MG63 (cell line): ENCODE results near the gene UCK1. TPM values are rescaled to one million over a fixed set of nuclear protein-coding genes. Genes with fewer than 3 reads are reported as not detected.

Experiments used
- DNase-seq: peaks from one replicate; pipeline ENCODE4 v3.0.0-alpha.2; 2020
- H3K27me3 ChIP-seq: fragments of 250-450 bp; sonication (Bioruptor Pico); 2 replicates; pipeline ENCODE4 v1.5.1; 2020; ENCODE audit warnings: mild to moderate bottlenecking, moderate library complexity
- H3K36me3 ChIP-seq: fragments of 250-450 bp; sonication (Bioruptor Pico); 2 replicates; pipeline ENCODE4 v1.5.1; 2020; ENCODE audit warnings: mild to moderate bottlenecking, moderate library complexity
- H3K4me3 ChIP-seq: fragments of 250-450 bp; sonication (Bioruptor Pico); 2 replicates; pipeline ENCODE4 v1.5.1; 2020; ENCODE audit warnings: mild to moderate bottlenecking, moderate library complexity
- H3K9me3 ChIP-seq: fragments of 250-450 bp; sonication (Bioruptor Pico); 2 replicates; pipeline ENCODE4 v1.5.1; 2020; ENCODE audit warnings: mild to moderate bottlenecking, moderate library complexity
- total RNA-seq: library from RNA; depleted of rRNA; stranded (reverse); fragments of >200 nt; shearing (Covaris generic); gene quantifications from 2 replicates; pipeline ENCODE4 v1.2.3, GENCODE V29; 2014; ENCODE audit warnings: low replicate concordance

Gene UCK1
- total RNA-seq, 1 experiment from 2014 or later: 19.3 TPM

- Histone ChIP-seq H3K4me3 (no peak overlapping the region), H3K27me3 (no peaks in the 10 kb centered on the region), H3K9me3 (no peaks in the 10 kb centered on the region), H3K36me3 (peaks cover 90% of the 10 kb centered on the region)
- no peak for DNase-seq
Measured at GRCh38 chr9:131487621-131488031, 43.4 kb downstream of the UCK1 start.

DNA sequence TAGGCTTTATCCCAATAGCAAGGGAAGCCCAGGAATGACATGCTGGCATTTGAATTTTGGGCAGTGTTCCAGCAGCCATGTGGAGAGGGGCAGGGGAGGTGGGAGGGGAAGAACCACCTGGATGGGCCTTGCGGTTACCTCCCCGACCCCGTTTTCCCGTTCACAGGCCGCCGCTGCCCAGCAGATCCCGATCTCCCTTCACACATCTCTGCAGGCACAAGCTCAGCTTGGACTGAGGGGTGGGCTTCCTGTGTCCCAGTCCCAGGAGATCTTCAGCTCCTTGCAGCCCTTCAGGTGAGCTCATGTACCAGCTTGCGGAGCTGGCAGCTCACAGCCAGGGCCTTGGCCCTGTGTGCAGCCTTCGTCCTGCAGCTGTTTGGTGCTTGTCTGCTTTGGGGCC, 44.1 kb downstream of the UCK1 start:
- no peak overlapping the region for H3K4me3 ChIP-seq
- H3K36me3 ChIP-seq: peaks cover 90% of the 10 kb centered on the region
- no peaks in the 10 kb centered on the region for H3K27me3 ChIP-seq

DNA sequence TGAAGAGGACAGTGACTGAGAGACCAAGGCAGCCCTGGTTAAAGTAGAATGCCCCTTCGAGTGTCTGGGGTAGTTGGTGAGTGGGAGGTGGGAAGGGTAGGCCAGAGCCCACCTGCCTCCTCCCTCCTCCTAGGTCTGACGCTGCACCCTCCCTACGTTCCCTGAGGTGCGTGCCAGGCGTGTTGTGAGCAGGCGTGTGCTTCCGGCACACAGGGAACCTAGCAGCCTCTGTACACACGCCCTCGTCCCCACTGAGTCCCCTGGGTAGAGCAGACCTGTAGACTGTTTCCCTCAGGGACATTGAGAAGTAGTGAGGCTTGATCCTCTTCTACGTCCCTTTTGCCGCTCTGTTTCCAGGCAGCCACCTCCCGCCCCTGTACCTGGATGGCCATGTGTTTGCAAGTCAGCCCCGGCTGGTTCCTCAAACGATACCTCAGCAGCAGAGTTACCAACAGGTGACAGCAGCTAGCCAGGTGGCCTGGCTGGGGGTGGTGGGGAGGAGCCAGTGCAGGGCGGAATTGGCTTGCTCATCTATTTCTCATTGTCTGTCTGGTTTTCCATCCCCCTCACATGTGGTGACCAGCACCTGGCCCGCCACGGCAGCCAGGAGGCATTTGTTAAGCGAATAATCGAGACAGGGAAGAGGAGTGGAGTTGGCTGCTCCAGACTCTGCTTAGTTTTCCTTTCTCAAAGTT, 45.2 kb downstream of the UCK1 start:
- Histone ChIP-seq H3K27me3 (no peaks in the 10 kb centered on the region), H3K4me3 (no peak overlapping the region), H3K9me3 (no peaks in the 10 kb centered on the region), H3K36me3 (peaks cover 87% of the 10 kb centered on the region)
- DNase-seq: no peak

More for the DNA sequence above, 44.1 kb downstream of the UCK1 start:
- DNase-seq: no peak
- no peaks in the 10 kb centered on the region for H3K9me3 ChIP-seq

GRCh38 chr9:131485206-131485605, 45.9 kb downstream of the UCK1 start:
- Histone ChIP-seq H3K9me3 (no peaks in the 10 kb centered on the region), H3K36me3 (peaks cover 86% of the 10 kb centered on the region), H3K4me3 (no peak overlapping the region), H3K27me3 (no peaks in the 10 kb centered on the region)
- DNase-seq: no peak

DNA sequence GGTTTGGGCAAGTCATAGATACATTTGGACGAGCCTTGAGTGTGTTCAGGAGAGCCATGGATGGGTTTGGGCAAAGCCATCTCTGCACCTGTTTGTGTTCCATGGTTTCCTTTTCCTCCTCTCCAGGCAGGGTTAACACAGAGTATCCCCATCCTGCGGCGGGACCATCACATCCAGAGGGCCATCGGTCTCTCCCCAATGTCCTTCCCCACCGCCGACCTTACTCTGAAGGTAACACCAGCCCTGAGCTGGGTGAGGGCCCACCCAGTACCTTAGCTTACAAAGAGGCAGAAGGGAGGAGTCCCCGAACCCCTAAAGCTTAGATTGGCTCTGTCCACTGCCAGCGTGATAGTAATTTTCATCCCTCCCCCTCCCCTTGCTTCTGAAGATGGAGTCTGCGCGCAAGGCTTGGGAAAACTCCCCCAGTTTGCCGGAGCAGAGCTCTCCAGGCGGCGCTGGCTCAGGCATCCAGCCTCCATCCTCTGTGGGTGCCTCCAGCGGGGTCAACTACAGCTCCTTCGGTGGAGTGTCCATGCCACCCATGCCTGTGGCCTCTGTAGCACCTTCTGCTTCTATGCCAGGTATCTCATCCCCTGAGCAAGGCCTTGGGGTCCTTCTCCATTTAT, 46.4 kb downstream of the UCK1 start:
- Histone ChIP-seq H3K27me3 (no peaks in the 10 kb centered on the region), H3K4me3 (no peak overlapping the region), H3K36me3 (peaks cover 87% of the 10 kb centered on the region), H3K9me3 (no peaks in the 10 kb centered on the region)
- no peak for DNase-seq

DNA sequence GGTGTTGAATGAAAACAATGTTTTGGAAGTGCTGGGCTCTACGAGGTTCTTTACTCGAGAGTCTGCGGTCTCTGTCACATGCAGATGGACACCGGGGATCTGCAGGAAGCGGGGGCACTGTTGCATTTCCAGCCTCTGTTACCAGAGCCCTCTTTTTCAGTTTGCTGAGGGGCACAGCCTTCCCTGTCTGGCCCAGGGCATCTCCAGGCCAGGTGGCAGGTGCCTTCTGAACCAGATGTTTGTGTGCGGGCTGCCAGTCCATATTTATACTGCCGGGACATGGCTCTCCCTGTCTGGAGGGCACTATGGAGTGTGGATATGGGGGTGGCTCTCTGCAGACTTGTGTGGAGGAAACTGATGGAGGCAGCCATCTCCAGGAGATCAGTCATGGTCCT, 47.0 kb downstream of the UCK1 start:
- Histone ChIP-seq H3K27me3 (no peaks in the 10 kb centered on the region), H3K36me3 (peaks cover 88% of the 10 kb centered on the region), H3K4me3 (no peak overlapping the region), H3K9me3 (no peaks in the 10 kb centered on the region)
- DNase-seq: no peak

GRCh38 chr9:131483319-131484050, 47.6 kb downstream of the UCK1 start:
- Histone ChIP-seq H3K36me3 (peaks cover 87% of the 10 kb centered on the region), H3K27me3 (no peaks in the 10 kb centered on the region), H3K4me3 (no peak overlapping the region), H3K9me3 (no peaks in the 10 kb centered on the region)
- DNase-seq: no peak

DNA sequence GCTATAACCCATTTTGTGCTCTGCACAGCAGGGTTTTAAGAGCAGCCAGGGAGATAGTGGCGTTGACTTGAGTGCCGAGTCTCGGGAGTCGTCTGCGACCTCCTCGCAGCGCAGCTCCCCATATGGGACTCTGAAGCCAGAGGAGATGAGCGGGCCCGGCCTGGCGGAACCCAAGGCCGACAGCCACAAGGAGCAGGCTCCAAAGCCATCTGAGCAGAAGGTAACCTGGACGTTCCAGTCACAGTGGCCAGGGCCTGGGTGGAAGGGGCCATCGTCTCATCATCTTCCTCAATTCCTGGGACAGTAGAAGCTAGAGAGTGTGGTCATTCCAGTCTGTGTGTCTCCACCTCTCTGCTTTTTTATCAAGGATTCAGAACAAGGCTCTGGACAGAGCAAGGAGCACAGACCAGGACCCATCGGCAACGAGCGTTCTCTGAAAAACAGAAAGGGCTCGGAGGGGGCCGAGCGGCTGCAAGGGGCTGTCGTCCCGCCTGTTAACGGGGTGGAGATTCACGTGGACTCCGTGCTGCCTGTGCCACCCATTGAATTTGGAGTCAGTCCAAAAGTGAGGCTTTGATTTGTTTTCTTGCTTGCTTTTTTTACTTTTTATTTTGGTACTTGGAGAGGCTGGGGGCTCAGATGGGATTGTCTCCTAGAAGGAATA, 48.6 kb downstream of the UCK1 start:
- Histone ChIP-seq H3K4me3 (no peak overlapping the region), H3K27me3 (no peaks in the 10 kb centered on the region), H3K9me3 (no peaks in the 10 kb centered on the region), H3K36me3 (peaks cover 87% of the 10 kb centered on the region)
- no peak for DNase-seq

DNA sequence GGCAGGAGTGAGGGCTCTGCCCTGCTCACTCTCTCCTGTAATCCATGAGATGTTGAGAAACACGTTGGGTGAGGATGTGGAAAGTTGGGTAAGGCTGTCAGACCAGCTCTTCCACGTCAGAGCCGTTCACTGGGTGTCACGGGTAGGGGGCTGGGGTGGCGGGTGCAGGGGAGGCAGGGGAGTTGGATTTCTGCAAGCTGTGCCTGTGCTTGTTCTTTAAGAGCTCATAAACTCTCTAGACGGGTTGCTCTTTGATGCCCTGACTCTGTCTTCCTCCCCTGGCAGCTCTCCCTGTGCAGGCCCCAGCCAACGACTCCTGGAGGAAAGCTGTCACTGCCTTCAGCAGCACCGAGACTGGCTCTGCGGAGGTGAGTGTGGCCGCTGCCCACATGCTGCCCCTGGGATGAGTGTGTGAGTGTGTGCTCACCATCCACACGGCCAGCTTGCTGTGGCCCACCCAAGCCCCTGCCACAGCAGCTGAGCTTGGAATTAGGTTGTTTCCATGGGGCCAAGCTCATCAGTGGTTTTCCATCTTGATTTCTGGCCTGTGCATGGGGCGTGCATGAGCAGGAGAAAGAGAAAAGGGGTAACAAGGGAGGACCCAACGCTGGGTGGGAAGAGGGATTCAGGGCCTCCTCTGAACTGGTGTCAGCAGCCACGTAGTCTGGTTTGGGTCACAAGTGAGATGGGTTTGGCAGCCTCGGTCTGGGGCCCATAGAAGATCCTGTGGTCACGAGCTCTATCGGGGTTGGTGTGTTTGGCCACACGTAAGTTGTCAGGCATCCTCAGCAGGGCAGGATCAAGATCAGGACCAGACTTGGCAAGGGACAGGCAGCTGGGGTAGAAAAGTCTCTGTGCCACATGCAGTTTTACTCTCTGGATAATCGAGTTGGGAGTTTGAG, 49.4 kb downstream of the UCK1 start:
- DNase-seq: no peak
- Histone ChIP-seq H3K36me3 (peaks cover 88% of the 10 kb centered on the region), H3K27me3 (no peaks in the 10 kb centered on the region)

GRCh38 chr9:131480258-131480657, 50.8 kb downstream of the UCK1 start:
- no peak for DNase-seq
- H3K4me3 ChIP-seq: no peak overlapping the region
- peaks cover 88% of the 10 kb centered on the region for H3K36me3 ChIP-seq
- no peaks in the 10 kb centered on the region for H3K27me3 ChIP-seq
- H3K9me3 ChIP-seq: no peaks in the 10 kb centered on the region

More for the DNA sequence above, 49.4 kb downstream of the UCK1 start:
- Histone ChIP-seq H3K9me3 (no peaks in the 10 kb centered on the region), H3K4me3 (no peak overlapping the region)

GRCh38 chr9:131478911-131479310, 52.2 kb downstream of the UCK1 start:
- DNase-seq: no peak
- H3K36me3 ChIP-seq: peaks cover 90% of the 10 kb centered on the region
- H3K9me3 ChIP-seq: no peaks in the 10 kb centered on the region
- H3K4me3 ChIP-seq: no peak overlapping the region
- H3K27me3 ChIP-seq: no peaks in the 10 kb centered on the region

DNA sequence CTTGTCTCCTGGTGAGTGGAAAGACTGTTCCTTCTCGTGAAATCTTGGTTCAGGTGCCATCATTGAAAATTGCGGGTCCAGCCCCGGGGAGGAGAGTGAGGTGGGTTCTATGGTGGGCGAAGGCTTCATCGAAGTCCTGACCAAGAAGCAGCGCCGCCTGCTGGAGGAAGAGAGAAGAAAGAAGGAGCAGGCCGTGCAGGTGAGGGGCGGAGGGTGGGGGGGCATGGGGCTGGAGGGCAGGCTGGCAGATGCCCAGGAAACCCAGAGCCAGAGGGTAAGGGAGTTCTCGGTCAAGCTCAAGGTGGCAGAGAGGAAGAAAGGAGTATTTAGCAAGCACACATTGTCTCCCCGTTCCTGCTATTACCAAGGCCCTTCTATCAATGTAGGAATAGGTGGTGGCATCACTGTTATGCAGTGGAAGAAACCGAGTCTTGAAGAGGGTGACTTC, 52.6 kb downstream of the UCK1 start:
- Histone ChIP-seq H3K36me3 (peaks cover 90% of the 10 kb centered on the region), H3K9me3 (no peaks in the 10 kb centered on the region), H3K27me3 (no peaks in the 10 kb centered on the region), H3K4me3 (no peak overlapping the region)
- peak; percentile 13 for DNase-seq

GRCh38 chr9:131477816-131478419, 53.1 kb downstream of the UCK1 start:
- no peak for DNase-seq
- no peaks in the 10 kb centered on the region for H3K9me3 ChIP-seq
- peaks cover 90% of the 10 kb centered on the region for H3K36me3 ChIP-seq
- H3K4me3 ChIP-seq: no peak overlapping the region
- H3K27me3 ChIP-seq: no peaks in the 10 kb centered on the region

DNA sequence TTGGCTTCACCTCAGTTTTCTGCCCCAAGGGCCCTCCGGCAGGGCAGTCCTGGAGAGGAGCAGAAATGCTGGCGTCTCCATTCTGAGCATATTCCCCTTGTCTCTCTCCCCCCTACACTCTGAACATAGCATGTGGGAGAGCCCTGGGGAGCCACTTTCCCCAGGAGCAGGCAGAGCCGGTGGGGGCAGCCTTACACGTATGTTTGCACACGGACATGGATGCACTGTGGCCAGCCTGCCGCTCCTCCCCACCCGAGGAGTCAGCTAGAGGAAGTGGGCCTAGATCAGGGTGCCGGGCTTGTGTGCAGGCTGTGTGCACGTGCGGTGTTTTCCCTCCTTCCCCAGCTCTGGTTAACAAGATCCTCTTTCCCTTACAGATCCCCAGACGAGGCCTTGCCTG, 53.7 kb downstream of the UCK1 start:
- Histone ChIP-seq H3K27me3 (no peaks in the 10 kb centered on the region), H3K36me3 (peaks cover 90% of the 10 kb centered on the region), H3K9me3 (no peaks in the 10 kb centered on the region), H3K4me3 (no peak overlapping the region)
- DNase-seq: no peak

DNA sequence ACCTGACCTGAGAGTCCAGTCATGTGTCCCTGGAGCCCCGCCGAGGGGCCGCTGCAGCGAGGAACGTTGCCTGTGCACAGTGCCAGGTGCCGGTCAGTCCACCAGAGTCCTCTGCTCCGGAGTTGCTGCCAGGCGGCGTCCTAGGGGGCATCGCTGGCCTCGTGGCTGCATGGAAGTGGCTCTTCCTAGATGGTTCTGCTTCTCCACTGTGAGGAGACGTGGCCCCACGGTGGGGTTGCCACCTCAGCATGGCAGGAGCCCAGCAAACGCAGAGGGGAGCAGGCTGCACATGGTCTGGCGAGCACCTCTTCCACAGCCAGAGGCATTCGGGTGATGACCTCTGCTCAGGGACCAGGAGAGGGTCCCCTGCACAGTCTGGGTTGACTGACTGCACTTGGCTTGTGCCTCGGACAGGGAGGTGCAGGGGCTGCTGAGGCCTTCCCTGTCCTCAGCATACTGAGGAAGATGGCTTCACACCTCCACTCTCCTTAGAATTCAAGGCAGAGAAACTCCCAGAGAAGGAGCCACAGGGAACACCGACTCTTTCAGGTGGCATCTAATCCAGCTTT, 54.2 kb downstream of the UCK1 start:
- no peak overlapping the region for H3K4me3 ChIP-seq
- no peak for DNase-seq
- no peaks in the 10 kb centered on the region for H3K27me3 ChIP-seq
- no peaks in the 10 kb centered on the region for H3K9me3 ChIP-seq
- peaks cover 88% of the 10 kb centered on the region for H3K36me3 ChIP-seq
